ENCODE data around the gene IQGAP2. TPM values are rescaled to one million over a fixed set of nuclear protein-coding genes. Genes with fewer than 3 reads are reported as not detected.
A peak's percentile ranks its signal among the peaks of the same experiment; 100 is the strongest.

IQGAP2 gene
- total RNA-seq, 2 experiments from 2014 or later, result 118 to 124 TPM

DNA sequence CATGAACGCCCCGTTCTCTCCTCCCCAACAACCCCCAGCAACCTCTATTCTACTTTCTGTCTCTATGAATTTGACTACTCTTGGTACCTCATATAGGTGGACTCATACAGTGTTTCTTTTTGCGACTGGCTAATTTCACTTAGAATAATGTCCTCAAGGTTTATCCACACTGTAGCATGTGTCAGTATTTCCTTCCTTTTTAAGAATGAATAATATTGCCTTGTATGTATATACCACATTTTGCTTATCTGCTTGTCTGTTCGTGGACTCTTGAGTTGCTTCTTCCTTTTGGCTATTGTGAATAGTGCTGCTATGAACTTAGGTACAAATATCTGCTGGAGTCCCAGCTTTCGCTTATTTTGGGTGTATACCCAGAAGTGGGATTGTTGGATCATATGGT lies 42.7 kb downstream of the IQGAP2 start:
- Mint-ChIP-seq H3K36me3 (ENCODE audit: low read depth) (peaks cover 61% of the 10 kb centered on the region), H3K27me3 (no peaks in the 10 kb centered on the region), H3K27ac (no peak overlapping the region), H3K4me3 (no peak overlapping the region), H3K9me3 (no peaks in the 10 kb centered on the region), H3K4me1 (peaks cover 30% of the 10 kb centered on the region)
- no peak for DNase-seq
- CTCF ChIA-PET, result no interaction called here
- POLR2A ChIA-PET, result no interaction called here

DNA sequence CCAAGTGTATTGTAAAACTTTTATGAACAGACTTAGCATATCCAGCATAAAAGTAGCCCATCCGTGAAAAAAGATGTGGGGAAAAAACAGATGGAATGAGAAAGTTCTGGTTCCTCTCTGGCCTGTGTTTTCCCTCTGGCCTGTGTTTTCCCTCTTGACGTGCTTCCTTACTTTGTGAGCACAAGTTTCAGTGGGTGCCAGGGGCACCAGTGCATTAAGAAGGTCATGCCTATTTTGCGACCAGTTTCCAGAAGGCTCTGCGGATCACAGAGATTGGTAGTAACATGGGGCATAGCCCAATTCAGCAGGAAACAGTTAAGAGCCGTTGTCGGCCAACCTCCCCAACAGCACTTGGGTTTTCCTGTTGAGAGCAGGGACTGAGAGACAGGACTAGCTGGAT lies 43.7 kb downstream of the IQGAP2 start:
- Mint-ChIP-seq H3K4me3 (no peak overlapping the region), H3K4me1 (peaks cover 37% of the 10 kb centered on the region), H3K27me3 (no peaks in the 10 kb centered on the region), H3K27ac (no peak overlapping the region), H3K9me3 (no peaks in the 10 kb centered on the region), H3K36me3 (ENCODE audit: low read depth) (peaks cover 59% of the 10 kb centered on the region)
- POLR2A ChIA-PET, result no interaction called here
- DNase-seq, result no peak
- CTCF ChIA-PET, result no interaction called here

DNA sequence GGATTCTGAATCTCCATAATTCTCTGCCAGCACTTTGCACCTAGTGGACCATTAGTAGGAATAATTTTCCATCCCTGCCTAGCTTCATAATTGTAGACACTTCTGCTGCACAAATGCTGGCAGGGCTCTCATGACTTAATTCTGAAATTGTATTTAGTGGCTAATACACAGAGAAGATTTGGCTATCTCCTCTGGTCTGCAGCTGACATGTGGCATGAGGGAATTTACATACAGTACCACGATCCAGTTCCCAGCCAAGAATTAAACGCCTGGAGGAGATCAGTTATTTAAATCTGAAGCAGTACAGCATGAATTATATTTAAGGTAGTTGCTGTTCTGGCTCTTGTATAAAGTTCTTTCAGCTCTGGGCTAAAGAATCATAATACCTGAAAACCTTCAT lies 46.5 kb downstream of the IQGAP2 start:
- peaks cover 51% of the 10 kb centered on the region for H3K36me3 Mint-ChIP-seq (ENCODE audit: low read depth)
- CTCF ChIA-PET, result interaction anchor here (0.6 to 1.4 kb wide), 3 partner anchors 80 to 333 kb away, joined by 3 read pairs; no protein-coding TSS in a partner anchor

DNA sequence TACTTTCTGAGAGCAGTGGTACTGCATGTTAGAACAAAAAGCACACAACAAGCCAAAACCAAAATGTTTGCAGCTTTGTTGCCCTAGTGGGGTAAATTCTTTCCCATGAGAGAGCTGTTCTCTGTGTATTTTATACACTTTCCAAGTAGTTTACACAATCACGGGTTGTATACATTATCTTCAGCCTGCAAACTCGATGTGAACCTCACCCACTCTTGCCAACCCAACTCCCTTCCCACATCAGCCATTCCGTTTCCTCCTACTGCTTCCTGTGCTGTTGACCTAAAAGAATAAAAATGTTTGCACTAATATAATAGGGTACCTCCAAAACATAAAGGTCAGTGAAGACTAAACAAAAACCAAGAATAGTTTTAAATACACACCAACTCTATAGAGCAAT lies 47.0 kb downstream of the IQGAP2 start:
- ChIA-PET POLR2A (interaction anchor here (0.9 to 1.9 kb wide), 4 partner anchors 40 to 97 kb away, joined by 4 to 6 read pairs (median 5); partner anchors contain the start of gene IQGAP2), CTCF (interaction anchor here (1.2 to 1.4 kb wide), 2 partner anchors 79 to 93 kb away, joined by 3 read pairs; no protein-coding TSS in a partner anchor)
- DNase-seq, result no peak
- H3K9me3 Mint-ChIP-seq, result no peaks in the 10 kb centered on the region
- peak overlapping the region; percentile 55 for H3K27ac Mint-ChIP-seq
- H3K4me1 Mint-ChIP-seq, result peaks cover 36% of the 10 kb centered on the region
- H3K4me3 Mint-ChIP-seq, result no peak overlapping the region
- no peaks in the 10 kb centered on the region for H3K27me3 Mint-ChIP-seq
- peaks cover 50% of the 10 kb centered on the region for H3K36me3 Mint-ChIP-seq (ENCODE audit: low read depth)

More for the DNA sequence above, 46.5 kb downstream of the IQGAP2 start:
- Mint-ChIP-seq H3K9me3 (no peaks in the 10 kb centered on the region), H3K27ac (no peak overlapping the region), H3K4me1 (peaks cover 37% of the 10 kb centered on the region), H3K27me3 (no peaks in the 10 kb centered on the region), H3K4me3 (no peak overlapping the region)
- DNase-seq, result no peak
- POLR2A ChIA-PET, result interaction anchor here (1.6 to 1.9 kb wide), 3 partner anchors 40 to 46 kb away, joined by 5 to 6 read pairs (median 5); partner anchors contain the start of gene IQGAP2

DNA sequence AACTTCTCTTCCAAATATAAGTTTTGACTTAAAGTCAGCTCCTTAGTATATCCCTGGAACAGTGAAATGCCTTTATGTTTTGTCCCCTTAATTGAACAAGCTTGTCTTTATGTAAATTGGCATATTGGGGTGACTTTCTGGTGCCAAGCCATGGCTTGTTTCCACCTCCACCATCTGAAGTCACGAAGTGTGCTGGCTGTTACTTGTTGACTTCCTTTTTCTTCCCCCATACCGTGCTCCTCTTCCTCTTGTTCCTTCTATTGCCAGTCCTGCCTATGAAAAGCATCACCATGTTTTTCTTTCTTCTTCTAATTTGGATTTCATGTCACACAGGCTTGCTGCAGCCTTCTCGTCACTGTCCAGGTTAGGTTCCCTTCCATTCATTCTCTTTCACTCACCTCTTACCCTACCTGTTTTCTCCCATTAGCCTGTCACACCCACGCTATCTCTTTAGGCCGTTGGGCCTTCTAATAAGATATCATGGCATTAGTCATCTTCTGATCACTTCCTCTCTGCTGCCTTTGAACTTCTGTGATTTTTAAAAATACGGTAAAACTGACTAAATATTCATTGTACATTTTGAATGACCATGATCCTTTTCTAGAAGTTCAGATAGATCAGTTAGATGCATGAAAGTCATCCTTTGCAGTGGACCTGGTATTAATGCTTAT lies 48.1 kb downstream of the IQGAP2 start:
- Mint-ChIP-seq H3K9me3 (no peaks in the 10 kb centered on the region), H3K27ac (no peak overlapping the region), H3K27me3 (no peaks in the 10 kb centered on the region), H3K4me3 (no peak overlapping the region), H3K4me1 (peaks cover 36% of the 10 kb centered on the region), H3K36me3 (ENCODE audit: low read depth) (peaks cover 46% of the 10 kb centered on the region)
- POLR2A ChIA-PET, result interaction anchor here (0.9 to 1.9 kb wide), 2 partner anchors 44 to 96 kb away, joined by 4 to 5 read pairs; no protein-coding TSS in a partner anchor
- CTCF ChIA-PET, result interaction anchor here (0.9 kb wide), 1 partner anchor 195 kb away, joined by 3 read pairs; no protein-coding TSS in a partner anchor
- DNase-seq, result no peak

DNA sequence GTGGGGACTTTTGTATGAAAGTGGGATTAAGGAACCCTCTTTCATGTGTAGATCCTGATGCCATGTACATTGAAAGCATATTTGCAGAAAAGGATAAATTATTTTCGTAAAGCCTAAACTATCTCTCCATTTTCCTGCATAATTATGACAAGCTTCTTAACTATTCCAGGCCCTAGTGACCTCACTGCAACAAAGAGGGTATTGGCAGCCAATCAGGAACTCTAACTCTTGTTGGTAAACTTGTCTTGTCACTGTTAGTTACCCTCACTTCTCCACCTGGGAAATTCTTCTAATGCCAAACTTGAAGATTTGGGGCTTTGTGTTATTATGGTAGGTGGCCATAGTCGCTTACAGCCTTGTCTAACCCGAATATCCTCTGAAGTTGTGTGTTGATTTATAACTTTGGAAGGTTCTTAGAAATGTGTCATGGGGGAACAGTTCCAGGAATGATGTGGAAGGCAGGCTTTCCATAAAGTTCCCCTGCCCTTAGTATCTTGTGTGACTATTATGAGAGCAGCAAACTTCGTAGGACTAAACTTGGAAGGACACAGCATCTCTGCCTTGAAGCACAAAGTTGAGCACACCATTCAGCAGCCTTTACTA lies 52.5 kb downstream of the IQGAP2 start:
- DNase-seq, result no peak
- peaks cover 6% of the 10 kb centered on the region for H3K9me3 Mint-ChIP-seq
- no peak overlapping the region for H3K4me3 Mint-ChIP-seq
- ChIA-PET POLR2A (no interaction called here), CTCF (no interaction called here)
- H3K36me3 Mint-ChIP-seq (ENCODE audit: low read depth), result peaks cover 54% of the 10 kb centered on the region
- no peak overlapping the region for H3K27ac Mint-ChIP-seq
- H3K27me3 Mint-ChIP-seq, result no peaks in the 10 kb centered on the region
- H3K4me1 Mint-ChIP-seq, result peaks cover 46% of the 10 kb centered on the region

DNA sequence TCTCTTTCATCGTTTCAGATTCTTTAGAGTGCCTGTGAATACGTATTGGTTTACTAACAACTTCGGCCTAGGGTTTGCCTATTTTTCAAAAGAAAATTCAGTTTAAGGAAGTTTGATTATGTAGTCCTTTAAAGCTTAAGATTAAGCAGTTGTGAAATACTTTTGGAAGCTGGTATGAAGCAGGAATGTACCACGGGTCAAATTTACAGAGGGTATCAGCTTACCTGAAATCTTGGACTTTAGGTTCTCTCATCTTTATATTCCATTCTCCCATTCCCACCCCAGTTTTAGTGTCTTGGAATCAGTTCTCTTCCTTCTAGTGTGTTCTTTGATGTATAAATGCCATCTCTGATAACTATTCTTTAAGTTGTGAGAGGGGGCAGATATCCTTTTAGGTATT lies 53.2 kb downstream of the IQGAP2 start:
- Mint-ChIP-seq H3K4me3 (no peak overlapping the region), H3K27me3 (no peaks in the 10 kb centered on the region), H3K27ac (no peak overlapping the region), H3K4me1 (peaks cover 40% of the 10 kb centered on the region), H3K36me3 (ENCODE audit: low read depth) (peaks cover 49% of the 10 kb centered on the region), H3K9me3 (peaks cover 6% of the 10 kb centered on the region)
- POLR2A ChIA-PET, result interaction anchor here (0.6 kb wide), 1 partner anchor 109 kb away, joined by 3 read pairs; no protein-coding TSS in a partner anchor
- CTCF ChIA-PET, result no interaction called here
- no peak for DNase-seq

DNA sequence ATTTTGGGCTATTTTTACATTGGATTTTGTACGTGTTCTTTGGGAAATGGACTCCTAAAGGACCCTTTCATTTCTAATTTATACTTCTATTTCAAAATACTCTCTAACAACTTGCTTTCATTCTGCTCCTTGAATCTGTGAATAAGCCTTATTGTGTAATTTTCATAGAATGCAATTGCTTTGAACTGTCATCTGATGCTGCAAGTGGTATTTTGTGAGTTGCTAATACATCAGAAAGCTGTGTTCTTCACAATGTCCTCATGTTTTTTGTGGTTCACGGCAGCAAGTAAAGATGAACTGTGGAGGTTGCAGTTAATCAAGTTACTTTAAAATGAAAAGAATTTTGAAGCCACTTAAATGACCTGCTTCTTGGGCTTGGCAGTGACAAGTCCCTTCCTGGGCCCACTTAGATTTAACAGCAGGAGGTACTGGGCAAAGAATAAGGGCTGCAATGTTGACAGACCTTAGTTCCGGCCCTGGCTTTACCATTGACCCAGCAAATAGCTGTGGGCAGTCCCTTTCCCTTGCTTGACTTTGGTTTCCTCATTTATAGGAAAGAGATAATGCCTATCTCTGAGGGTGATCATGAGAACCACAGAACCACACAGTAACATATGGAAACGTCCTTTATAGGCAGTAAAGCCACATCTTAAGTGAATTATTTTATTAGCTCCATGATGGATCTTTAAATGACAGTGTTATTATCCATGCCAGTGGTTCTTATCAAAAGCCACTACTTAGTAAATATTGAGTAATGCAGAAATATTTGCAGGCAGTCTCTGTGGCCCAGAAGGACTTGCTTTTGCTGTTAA lies 54.8 kb downstream of the IQGAP2 start:
- Mint-ChIP-seq H3K9me3 (peaks cover 6% of the 10 kb centered on the region), H3K36me3 (ENCODE audit: low read depth) (peaks cover 62% of the 10 kb centered on the region), H3K27me3 (no peaks in the 10 kb centered on the region), H3K27ac (no peak overlapping the region), H3K4me1 (peaks cover 45% of the 10 kb centered on the region), H3K4me3 (no peak overlapping the region)
- no peak for DNase-seq
- CTCF ChIA-PET, result no interaction called here
- POLR2A ChIA-PET, result interaction anchor here (1.3 kb wide), 1 partner anchor 9 kb away, joined by 3 read pairs; no protein-coding TSS in a partner anchor

DNA sequence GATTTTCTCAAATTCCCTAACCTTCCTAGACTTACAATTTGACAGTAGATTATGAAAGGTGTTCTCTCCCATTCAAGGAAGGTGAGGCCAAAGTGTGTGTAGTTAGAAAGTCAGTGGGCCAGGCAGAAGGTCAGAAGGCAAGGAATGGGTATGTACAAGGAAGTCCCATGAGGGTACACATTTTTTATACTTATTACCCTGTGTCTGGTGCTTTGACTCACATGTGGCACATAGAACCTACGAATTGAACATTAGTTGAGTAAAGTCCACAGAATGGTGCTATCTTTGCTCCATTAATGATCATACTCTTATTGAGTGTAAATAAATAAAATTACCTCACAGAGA lies 55.4 kb downstream of the IQGAP2 start:
- Mint-ChIP-seq H3K9me3 (peaks cover 6% of the 10 kb centered on the region), H3K4me3 (no peak overlapping the region), H3K27ac (no peak overlapping the region), H3K36me3 (ENCODE audit: low read depth) (peaks cover 67% of the 10 kb centered on the region), H3K27me3 (no peaks in the 10 kb centered on the region), H3K4me1 (peaks cover 45% of the 10 kb centered on the region)
- ChIA-PET CTCF (no interaction called here), POLR2A (interaction anchor here (1.3 kb wide), 1 partner anchor 10 kb away, joined by 3 read pairs; no protein-coding TSS in a partner anchor)
- no peak for DNase-seq

DNA sequence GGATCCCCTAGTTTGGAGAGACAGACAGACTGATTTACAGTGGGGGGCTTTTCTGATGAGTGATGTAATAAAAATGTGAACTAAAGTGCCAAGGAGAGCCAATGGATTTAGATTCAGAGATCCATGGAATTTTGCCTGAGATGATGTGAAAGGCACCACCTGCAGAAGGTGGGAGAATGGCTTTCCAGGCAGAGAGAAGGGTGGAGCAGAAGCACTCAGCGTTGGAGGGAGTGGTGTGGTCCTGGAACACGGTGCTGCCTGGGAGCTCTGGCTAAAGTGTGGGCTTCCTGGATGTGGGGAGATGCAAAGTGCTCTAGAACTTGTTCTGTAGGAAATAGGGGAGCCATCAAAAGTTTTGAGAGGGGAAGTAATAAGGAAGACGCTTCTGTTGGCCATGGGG lies 57.0 kb downstream of the IQGAP2 start:
- Mint-ChIP-seq H3K27me3 (no peaks in the 10 kb centered on the region), H3K36me3 (ENCODE audit: low read depth) (peaks cover 73% of the 10 kb centered on the region), H3K4me1 (peaks cover 45% of the 10 kb centered on the region), H3K27ac (peak overlapping the region; percentile 31), H3K4me3 (no peak overlapping the region), H3K9me3 (peaks cover 6% of the 10 kb centered on the region)
- DNase-seq, result no peak
- POLR2A ChIA-PET, result interaction anchor here (0.9 to 1.0 kb wide), 3 partner anchors 13 to 54 kb away, joined by 3 to 4 read pairs (median 3); no protein-coding TSS in a partner anchor
- CTCF ChIA-PET, result no interaction called here

DNA sequence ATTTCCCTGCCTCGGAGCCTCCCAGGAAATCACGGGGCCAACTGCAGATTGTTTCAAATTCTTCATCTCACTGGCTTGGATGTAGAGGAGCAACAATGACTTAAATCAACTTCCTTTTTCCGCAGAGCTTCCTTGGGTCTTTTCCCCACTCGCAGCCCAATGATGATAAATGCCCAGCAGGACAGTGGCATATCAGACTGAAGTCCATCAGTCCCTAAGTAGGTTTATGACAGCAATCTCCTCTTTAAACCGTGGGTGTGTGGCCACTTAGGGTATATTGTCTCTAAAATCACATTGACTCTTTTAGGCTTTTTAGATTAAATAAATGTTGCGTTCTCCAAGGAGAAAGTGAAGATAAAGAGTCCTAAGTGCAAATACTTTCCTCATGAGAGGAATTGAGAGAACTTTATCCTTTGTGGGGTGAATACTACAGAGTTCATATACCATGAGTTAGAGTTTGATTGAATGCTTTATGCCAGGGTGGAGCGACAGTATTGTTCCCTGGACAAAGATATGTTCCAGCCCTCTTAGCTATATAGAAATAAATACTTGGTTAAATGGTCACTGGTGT lies 59.1 kb downstream of the IQGAP2 start:
- peaks cover 75% of the 10 kb centered on the region for H3K36me3 Mint-ChIP-seq (ENCODE audit: low read depth)
- H3K4me3 Mint-ChIP-seq, result no peak overlapping the region
- DNase-seq, result no peak
- CTCF ChIA-PET, result interaction anchor here (1.0 kb wide), 1 partner anchor 65 kb away, joined by 6 read pairs; no protein-coding TSS in a partner anchor
- peaks cover 54% of the 10 kb centered on the region for H3K4me1 Mint-ChIP-seq
- H3K27me3 Mint-ChIP-seq, result no peaks in the 10 kb centered on the region
- POLR2A ChIA-PET, result no interaction called here
- no peak overlapping the region for H3K27ac Mint-ChIP-seq
- peaks cover 8% of the 10 kb centered on the region for H3K9me3 Mint-ChIP-seq

DNA sequence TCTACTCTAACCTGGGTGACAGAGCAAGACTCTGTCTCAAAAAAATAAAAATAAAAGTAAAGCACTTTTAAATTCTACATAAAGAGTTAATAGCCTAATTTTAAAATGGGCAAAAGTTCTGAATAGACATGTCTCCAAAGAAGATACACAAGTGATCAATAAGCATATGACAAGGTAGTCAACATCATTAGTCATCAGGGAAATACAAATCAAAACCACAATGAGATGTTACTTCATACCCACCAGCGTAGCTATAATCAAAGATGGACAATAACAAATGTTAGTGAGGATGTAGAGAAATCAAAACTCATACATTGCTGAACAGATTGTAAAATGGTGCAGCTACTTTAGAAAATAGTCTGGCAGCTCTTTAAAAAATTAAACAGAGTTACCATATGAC lies 64.1 kb downstream of the IQGAP2 start:
- Mint-ChIP-seq H3K4me1 (peaks cover 63% of the 10 kb centered on the region), H3K4me3 (no peak overlapping the region), H3K36me3 (ENCODE audit: low read depth) (peaks cover 78% of the 10 kb centered on the region), H3K27ac (no peak overlapping the region), H3K27me3 (no peaks in the 10 kb centered on the region), H3K9me3 (peaks cover 3% of the 10 kb centered on the region)
- ChIA-PET CTCF (interaction anchor here (0.6 kb wide), 1 partner anchor 307 kb away, joined by 3 read pairs; no protein-coding TSS in a partner anchor), POLR2A (interaction anchor here (0.5 to 3.4 kb wide), 3 partner anchors 64 to 82 kb away, joined by 3 to 15 read pairs (median 3); partner anchors contain the start of gene IQGAP2)
- no peak for DNase-seq
